Gastroesophageal sphincter (tissue), 4 donors: ENCODE measurements around the gene XCL2. TPM values are rescaled to one million over a fixed set of nuclear protein-coding genes. Genes with fewer than 3 reads are reported as not detected.
"Not testable (repeated sequence)": the region's sequence is repeated elsewhere in the genome, so short reads cannot be mapped to it uniquely, and the experiment has no call there.

ENCODE experiments used
- ATAC-seq: fragments of 150-250 bp; one replicate; pipeline ENCODE4 v1.9.1; 2016; ENCODE audit warnings: mild to moderate bottlenecking, moderate library complexity
- H3K27ac ChIP-seq, 4 donors: fragments of 200-600 bp; sonication (generic) in 3 of 4; 1 replicate in 3 of 4; 2 replicates in 1 of 4; pipeline ENCODE4 v1.5.1; 2016 to 2019
- H3K27me3 ChIP-seq: fragments of 200-600 bp; sonication (generic); one replicate; pipeline ENCODE4 v1.5.1; 2019
- H3K36me3 ChIP-seq, 2 donors: fragments of 200-600 bp; sonication (generic); one replicate each; pipeline ENCODE4 v1.5.1; 2019; ENCODE audit warnings: control low read depth in 1 of 2
- H3K4me1 ChIP-seq, 3 donors: fragments of 200-600 bp; sonication (generic); 1 replicate in 2 of 3; 2 replicates in 1 of 3; pipeline ENCODE4 v1.5.1; 2016 to 2019; ENCODE audit warnings: control low read depth in 2 of 3
- H3K4me3 ChIP-seq, 2 donors: fragments of 200-600 bp; sonication (generic); one replicate each; pipeline ENCODE4 v1.5.1; 2019; ENCODE audit warnings: mild to moderate bottlenecking in 1 of 2, moderate library complexity in 1 of 2
- H3K9me3 ChIP-seq, 3 donors: fragments of 200-600 bp; sonication (generic); one replicate each; pipeline ENCODE4 v1.5.1; 2017 to 2019; ENCODE audit warnings: control low read depth in 2 of 3
- EP300 ChIP-seq: sonication (generic); formaldehyde crosslinking; IDR thresholded peaks from one replicate; pipeline ENCODE4 v1.6.1; 2017; ENCODE audit warnings: antibody characterized with exemption, mild to moderate bottlenecking
- POLR2A ChIP-seq, 2 donors: fragments of 450-650 bp; IDR thresholded peaks; one replicate each; pipeline ENCODE4 v1.6.1; 2017; ENCODE audit warnings: antibody characterized with exemption in 2 of 2, mild to moderate bottlenecking in 2 of 2, moderate library complexity in 1 of 2
- POLR2AphosphoS5 ChIP-seq: sonication (generic); formaldehyde crosslinking; IDR thresholded peaks from one replicate; pipeline ENCODE4 v1.6.1; 2017; ENCODE audit warnings: antibody characterized with exemption
- WGBS, 2 donors: methylation state at CpG; one replicate each; pipeline ENCODE4 v1.1.5; 2018; ENCODE audit warnings: low coverage in 1 of 2; 5-methylcytosine and 5-hydroxymethylcytosine counted together
- total RNA-seq, 4 donors: library from RNA; depleted of rRNA; stranded (reverse); fragments of >200 nt; gene quantifications; one replicate each; pipeline ENCODE4 v1.1.0, GENCODE V29; 2016
- TF ChIP-seq, protein P1 (sequence below), 4 experiments: fragments of 200-600 bp in 2 of 4; fragments of 450-650 bp in 2 of 4; sonication (generic) in 1 of 4; IDR thresholded peaks; one replicate each; pipeline ENCODE4 v1.5.1; 2017 to 2019; ENCODE audit warnings: antibody characterized with exemption in 4 of 4, mild to moderate bottlenecking in 2 of 4, moderate library complexity in 2 of 4

The XCL2 gene
- total RNA-seq, 4 donors from 2014 or later: 2.0 TPM; not detected in 3

- WGBS, 2 donors: 72 to 81% methylated on average over 4 of the region's 4 CpGs
Measured at GRCh38 chr1:168551688-168552087, 7.9 kb upstream of the XCL2 start.

GRCh38 chr1:168550971-168551370 lies 7.2 kb upstream of the XCL2 start:
- H3K9me3 ChIP-seq: no peaks in the 10 kb centered on the region
- no peak overlapping the region for H3K27ac ChIP-seq
- H3K27me3 ChIP-seq: no peaks in the 10 kb centered on the region
- peaks cover 0 to 4% (median 0%) of the 10 kb centered on the region in 3 donors for H3K4me1 ChIP-seq
- ATAC-seq: no peak
- 60 to 86% methylated on average over 1 of the region's 1 CpG for WGBS, 2 donors
- H3K36me3 ChIP-seq: no peaks in the 10 kb centered on the region
- TF ChIP-seq, protein P1, sequence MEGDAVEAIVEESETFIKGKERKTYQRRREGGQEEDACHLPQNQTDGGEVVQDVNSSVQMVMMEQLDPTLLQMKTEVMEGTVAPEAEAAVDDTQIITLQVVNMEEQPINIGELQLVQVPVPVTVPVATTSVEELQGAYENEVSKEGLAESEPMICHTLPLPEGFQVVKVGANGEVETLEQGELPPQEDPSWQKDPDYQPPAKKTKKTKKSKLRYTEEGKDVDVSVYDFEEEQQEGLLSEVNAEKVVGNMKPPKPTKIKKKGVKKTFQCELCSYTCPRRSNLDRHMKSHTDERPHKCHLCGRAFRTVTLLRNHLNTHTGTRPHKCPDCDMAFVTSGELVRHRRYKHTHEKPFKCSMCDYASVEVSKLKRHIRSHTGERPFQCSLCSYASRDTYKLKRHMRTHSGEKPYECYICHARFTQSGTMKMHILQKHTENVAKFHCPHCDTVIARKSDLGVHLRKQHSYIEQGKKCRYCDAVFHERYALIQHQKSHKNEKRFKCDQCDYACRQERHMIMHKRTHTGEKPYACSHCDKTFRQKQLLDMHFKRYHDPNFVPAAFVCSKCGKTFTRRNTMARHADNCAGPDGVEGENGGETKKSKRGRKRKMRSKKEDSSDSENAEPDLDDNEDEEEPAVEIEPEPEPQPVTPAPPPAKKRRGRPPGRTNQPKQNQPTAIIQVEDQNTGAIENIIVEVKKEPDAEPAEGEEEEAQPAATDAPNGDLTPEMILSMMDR (IDR thresholded peaks at IDR 0.05): no peak
- no peak for TF ChIP-seq POLR2AphosphoS5
- TF ChIP-seq EP300: no peak
- TF ChIP-seq POLR2A (IDR thresholded peaks at IDR 0.05): no peak
- H3K4me3 ChIP-seq: no peak overlapping the region

More at GRCh38 chr1:168551688-168552087, 7.9 kb upstream of the XCL2 start:
- no peak overlapping the region for H3K4me3 ChIP-seq
- H3K27ac ChIP-seq: no peak overlapping the region
- H3K36me3 ChIP-seq: no peaks in the 10 kb centered on the region
- TF ChIP-seq, protein P1 (IDR thresholded peaks at IDR 0.05): no peak
- TF ChIP-seq POLR2AphosphoS5: no peak
- TF ChIP-seq POLR2A (IDR thresholded peaks at IDR 0.05): no peak
- no peak for TF ChIP-seq EP300
- H3K27me3 ChIP-seq: no peaks in the 10 kb centered on the region
- peaks cover 0 to 4% (median 0%) of the 10 kb centered on the region in 3 donors for H3K4me1 ChIP-seq
- no peak for ATAC-seq
- H3K9me3 ChIP-seq: no peaks in the 10 kb centered on the region

DNA sequence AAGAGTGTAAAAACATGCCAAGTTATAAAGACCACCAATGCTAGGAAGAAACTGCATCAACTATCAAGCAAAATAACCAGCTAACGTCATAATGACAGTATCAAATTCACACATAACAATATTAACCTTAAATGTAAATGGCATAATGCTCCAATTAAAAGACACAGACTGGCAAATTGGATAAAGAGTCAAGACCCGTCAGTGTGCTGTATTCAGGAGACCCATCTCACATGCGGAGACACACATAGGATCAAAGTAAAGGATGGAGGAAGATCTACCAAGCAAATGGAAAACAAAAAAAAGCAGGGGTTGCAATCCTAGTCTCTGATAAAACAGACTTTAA lies 2.7 kb upstream of the XCL2 start:
- not testable (repeated sequence) for H3K4me1 ChIP-seq, H3K27me3 ChIP-seq, ATAC-seq, H3K4me3 ChIP-seq, H3K27ac ChIP-seq, H3K36me3 ChIP-seq, H3K9me3 ChIP-seq
- 93 to 96% methylated on average over 3 of the region's 3 CpGs for WGBS, 2 donors

- H3K36me3 ChIP-seq, H3K9me3 ChIP-seq, H3K4me3 ChIP-seq, H3K27ac ChIP-seq, H3K27me3 ChIP-seq, H3K4me1 ChIP-seq: not testable (repeated sequence)
- WGBS, 2 donors: 46 to 75% methylated on average over 7 of the region's 7 CpGs
- ATAC-seq: peak; percentile 55
- TF ChIP-seq, protein P1 (IDR thresholded peaks at IDR 0.05): peak in 1 of 4 experiments; percentile 15
Measured at GRCh38 chr1:168545678-168546552, 2.1 kb upstream of the XCL2 start.

DNA sequence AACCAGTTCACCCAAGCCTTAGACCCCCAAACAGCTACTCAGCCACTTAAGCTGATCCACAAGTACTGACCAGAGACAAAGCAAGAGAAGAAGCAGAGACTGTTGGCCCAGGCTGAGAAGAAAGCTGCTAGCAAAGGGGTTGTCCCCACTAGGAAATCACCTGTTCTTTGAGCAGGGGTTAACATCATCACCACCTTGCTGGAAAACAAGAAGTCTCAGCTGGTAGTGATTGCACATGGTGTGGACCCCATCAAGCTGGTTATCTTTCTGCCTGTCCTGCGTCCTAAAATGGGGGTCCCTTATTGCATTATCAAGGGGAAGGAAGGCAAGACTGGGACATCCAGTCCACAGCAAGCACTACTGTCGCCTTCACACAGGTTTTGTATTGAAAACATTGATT lies 819 bp downstream of the XCL2 start:
- H3K36me3 ChIP-seq, ATAC-seq, H3K27ac ChIP-seq, H3K4me3 ChIP-seq, H3K9me3 ChIP-seq, H3K4me1 ChIP-seq, H3K27me3 ChIP-seq: not testable (repeated sequence)
- WGBS, 2 donors: 88 to 100% methylated on average over 2 of the region's 2 CpGs

GRCh38 chr1:168540798-168541197 lies 3.0 kb downstream of the XCL2 start:
- not testable (repeated sequence) for H3K36me3 ChIP-seq, H3K9me3 ChIP-seq, H3K4me3 ChIP-seq, H3K27me3 ChIP-seq, ATAC-seq, H3K4me1 ChIP-seq, H3K27ac ChIP-seq
- WGBS, 2 donors: 58% methylated on average over 6 of the region's 7 CpGs; no CpG with 5 or more reads in 1 of the 2 donors
